ENCODE measurements around the gene ADGRL1.

Gene ADGRL1

GRCh38 chr19:14135985-14136508 is 69.9 kb downstream of the ADGRL1 start:
- DNase-seq = no peak

DNA sequence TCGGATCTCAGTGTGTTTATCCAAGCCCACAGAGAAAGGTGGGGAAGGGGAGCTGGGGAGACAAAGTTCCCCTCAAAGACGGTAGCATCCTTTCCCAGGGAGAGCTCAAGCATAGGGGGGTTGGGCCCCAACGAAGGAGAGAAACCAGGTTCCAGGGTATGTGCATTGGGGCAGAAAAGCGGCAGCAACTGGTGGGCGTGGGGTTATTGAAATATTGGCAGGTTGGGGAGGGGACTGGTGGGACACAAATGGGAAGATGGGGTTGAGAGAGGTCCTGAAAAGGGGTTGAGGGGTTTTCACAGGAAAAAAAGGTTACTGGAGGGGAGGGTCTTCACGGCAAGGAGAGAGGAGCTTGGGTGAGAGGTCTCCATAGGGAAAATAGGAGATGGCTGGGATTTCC is 70.6 kb downstream of the ADGRL1 start:
- DNase-seq = no peak

GRCh38 chr19:14127929-14128509 is 78.0 kb downstream of the ADGRL1 start:
- no peak for DNase-seq

- no peak for DNase-seq
Observed at GRCh38 chr19:14127176-14127575, 78.8 kb downstream of the ADGRL1 start.

GRCh38 chr19:14122924-14123323 is 83.0 kb downstream of the ADGRL1 start:
- DNase-seq = no peak

- no peak for DNase-seq
Observed at GRCh38 chr19:14120497-14120780, 85.5 kb downstream of the ADGRL1 start.

- no peak for DNase-seq
Observed at GRCh38 chr19:14119644-14120496, 86.1 kb downstream of the ADGRL1 start.

- DNase-seq = no peak
Observed at GRCh38 chr19:14119146-14119545, 86.8 kb downstream of the ADGRL1 start.

GRCh38 chr19:14118165-14119051 is 87.6 kb downstream of the ADGRL1 start:
- DNase-seq = peak; percentile 34

GRCh38 chr19:14117668-14118164 is 88.3 kb downstream of the ADGRL1 start, which contains the start of gene PRKACA:
Gene PRKACA (minus strand): TSS chr19:14117762. CDS start chr19:14117547, 215 bp downstream.
- peak; percentile 90 for DNase-seq

DNA sequence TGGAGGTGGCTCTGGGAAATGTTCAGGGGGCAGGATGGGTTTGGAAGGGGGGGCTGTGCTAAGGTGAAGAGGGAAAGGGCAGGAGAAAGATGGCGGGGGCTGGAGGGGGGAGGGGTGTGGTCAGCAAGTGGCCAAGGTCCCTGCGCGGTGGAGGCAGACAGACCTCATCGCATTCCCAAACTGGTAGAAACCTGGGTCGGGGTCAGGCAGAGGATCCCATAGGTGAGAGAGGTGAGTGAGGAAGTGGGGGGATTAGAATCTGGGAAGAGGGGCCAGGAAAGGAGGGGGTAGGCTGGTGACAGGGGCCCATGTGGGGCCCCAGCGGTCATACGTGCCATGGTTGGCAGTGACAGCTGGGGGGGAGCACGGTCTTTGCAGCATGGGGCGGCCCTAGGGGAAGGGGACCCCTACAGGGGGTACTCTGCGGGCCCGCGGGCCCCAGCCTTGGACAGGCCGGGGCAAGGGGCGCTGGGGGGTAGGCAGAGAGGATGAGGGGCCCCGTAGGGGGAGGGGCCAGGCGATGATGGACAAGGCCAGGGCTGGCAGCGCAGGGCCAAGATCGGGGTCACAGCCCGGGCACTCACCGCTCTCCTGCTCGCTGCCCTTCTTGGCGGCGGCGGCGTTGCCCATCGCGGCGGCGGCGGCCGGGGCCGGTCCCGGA is 88.9 kb downstream of the ADGRL1 start:
- DNase-seq = no peak

- DNase-seq = no peak
Observed at GRCh38 chr19:14116525-14116917, 89.4 kb downstream of the ADGRL1 start.

GRCh38 chr19:14115756-14116155 is 90.2 kb downstream of the ADGRL1 start:
- DNase-seq = no peak

DNA sequence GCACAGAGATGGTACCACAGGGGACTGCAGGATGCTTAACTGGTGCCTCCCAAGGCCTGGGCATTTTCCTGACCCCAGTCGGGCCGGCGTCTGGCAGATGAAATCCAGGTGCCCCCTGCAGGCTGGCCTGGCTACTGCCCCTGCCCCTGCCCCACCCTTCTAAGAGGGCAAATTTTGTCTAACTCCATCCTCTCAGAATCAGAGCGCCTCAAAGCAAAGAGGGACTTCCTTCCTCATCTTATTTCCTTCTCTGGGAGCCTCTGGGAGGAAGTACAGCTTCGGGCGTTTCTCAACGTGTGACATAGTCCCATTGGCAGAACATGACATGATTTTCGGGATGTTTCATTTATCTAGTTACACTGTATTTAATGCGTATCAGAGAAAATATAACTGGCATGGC is 91.1 kb downstream of the ADGRL1 start:
- DNase-seq = no peak

DNA sequence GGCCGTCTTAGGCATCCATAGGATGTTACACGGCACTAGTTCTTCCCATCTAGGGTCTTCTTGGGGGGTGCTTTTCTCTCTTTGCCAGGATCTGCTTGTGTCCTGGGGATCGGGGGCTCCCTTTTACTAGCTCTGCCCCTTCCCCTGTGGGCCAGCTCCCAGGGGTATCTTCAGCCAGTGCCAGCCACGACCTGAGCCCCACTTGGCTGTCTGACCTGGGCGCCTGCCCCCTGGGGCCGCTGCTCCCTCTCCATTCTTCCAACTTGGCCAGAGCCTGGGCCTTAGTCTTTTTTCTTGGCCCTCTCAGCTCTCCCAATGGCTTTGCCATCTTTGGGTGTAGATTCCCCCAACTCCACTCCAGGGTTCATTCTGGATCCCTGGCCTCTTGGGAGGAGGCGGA is 91.5 kb downstream of the ADGRL1 start:
- DNase-seq = no peak

- DNase-seq = no peak
Observed at GRCh38 chr19:14113762-14114414, 92.1 kb downstream of the ADGRL1 start.

DNA sequence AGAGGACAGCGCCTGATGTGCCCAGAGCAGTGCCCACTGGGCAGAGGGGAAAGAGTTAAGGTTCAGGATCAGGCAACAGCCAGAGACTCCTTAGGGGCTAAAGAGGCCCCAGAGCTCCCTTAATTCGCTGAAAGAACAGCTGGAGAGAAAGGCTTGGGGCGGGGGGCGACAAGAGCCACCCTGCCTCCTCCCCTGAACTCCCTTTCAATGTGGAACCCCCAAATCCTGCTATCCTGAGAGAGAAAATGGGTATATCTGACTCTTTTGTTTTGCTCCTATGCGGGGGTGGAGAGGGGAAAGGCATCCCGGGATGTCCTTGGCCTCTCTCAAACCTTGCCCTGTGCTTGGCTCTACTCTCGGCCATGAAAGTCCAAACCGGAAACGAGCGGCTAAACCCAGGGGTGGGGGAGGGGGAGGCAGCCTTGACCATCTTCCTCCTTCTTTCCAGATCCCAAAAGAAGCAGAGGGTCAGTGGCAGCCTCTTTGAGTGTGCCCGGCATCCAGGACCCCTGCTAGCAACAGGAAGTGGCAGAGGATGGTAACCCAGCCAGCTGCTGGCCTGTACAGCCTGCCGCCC is 93.1 kb downstream of the ADGRL1 start:
- no peak for DNase-seq

DNA sequence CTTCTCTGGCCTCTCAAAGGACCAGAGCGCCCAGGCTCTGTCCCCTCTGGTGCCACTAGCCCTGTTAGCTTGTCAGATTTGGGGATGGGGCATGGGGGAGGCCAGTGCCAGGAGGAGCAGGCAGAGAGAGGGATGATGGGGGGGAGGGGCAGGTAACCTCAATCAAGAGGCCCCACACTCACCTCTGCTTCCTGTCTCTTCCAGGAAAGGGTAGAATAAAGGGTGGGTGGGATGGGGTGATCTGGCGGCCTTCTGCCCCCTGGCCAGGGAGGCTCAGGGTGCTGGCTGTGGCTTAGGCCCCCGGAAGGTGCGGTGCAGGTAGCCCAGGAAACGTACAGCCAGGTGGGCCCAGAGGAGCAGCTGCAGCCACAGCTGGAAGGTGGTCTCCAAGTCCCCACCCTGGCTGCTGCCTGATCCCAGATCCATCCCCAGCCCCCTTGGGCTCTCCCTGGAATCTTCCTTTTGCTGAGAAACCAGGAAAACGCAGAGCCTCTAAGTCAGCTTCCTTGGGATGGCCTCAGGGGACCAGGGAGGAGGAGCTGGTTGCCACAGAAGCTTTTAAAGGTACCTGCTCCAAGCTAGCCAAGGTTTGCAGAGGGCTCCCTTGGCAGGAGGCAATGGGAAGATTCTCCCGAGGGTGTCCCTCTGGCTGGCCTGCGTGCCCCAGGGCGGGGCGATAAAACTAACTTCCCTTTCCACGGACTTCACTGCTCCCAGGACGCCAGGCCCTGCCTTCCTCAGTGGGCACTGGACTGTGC is 93.7 kb downstream of the ADGRL1 start:
- no peak for DNase-seq

GRCh38 chr19:14111486-14111885 is 94.5 kb downstream of the ADGRL1 start:
- no peak for DNase-seq

DNA sequence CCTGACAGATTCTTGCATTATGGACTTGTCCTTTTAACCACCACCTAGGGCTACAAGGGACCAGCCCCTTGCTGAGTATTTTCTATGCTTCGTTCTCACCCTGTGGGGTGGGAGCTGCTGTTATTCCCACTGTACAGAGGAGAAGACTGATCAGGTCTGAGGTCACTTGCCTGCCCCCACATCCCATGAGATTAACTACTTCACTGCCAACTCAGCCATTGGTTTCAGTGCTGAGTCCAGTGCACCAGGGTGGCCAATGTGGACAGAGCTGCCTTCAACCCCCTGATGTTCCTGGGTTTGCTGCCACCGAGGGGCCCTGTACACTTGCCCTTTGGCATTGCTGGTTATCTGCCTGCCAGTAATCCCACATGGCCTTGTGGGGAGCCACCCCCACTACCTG is 95.3 kb downstream of the ADGRL1 start:
- no peak for DNase-seq

All from NCI-H2227 treated with DMSO at 0.1 percent for 48 hours (cell line).